Loucy (cell line): ENCODE measurements around the gene GTF2A2.

Experiments used
- H2AFZ ChIP-seq: fragments of 200-600 bp; sonication (generic); 2 replicates; pipeline ENCODE4 v1.6.0; 2016; ENCODE audit warnings: antibody characterized with exemption, mild to moderate bottlenecking, low read length, moderate library complexity
- H3F3A ChIP-seq: fragments of 200-600 bp; 2 replicates; pipeline ENCODE4 v1.6.0; 2016; ENCODE audit warnings: antibody characterized with exemption, low read depth, mild to moderate bottlenecking
- H3K27me3 ChIP-seq: fragments of 200-600 bp; sonication (generic); 2 replicates; pipeline ENCODE4 v1.6.1; 2014; ENCODE audit warnings: low read length, mild to moderate bottlenecking; ENCODE audit not compliant: insufficient read depth, poor library complexity, severe bottlenecking
- H3K36me3 ChIP-seq: fragments of 200-600 bp; sonication (generic); 2 replicates; pipeline ENCODE4 v1.6.1; 2016; ENCODE audit warnings: low read length; ENCODE audit not compliant: insufficient read depth
- H3K4me1 ChIP-seq: fragments of 200-600 bp; sonication (generic); 2 replicates; pipeline ENCODE4 v1.5.1; 2014; ENCODE audit warnings: low read length, mild to moderate bottlenecking; ENCODE audit not compliant: insufficient read depth, poor library complexity, severe bottlenecking
- H3K4me2 ChIP-seq: fragments of 200-600 bp; sonication (generic); 2 replicates; pipeline ENCODE4 v1.6.0; 2014; ENCODE audit warnings: antibody characterized with exemption, low read length, low read depth, mild to moderate bottlenecking; ENCODE audit not compliant: poor library complexity, severe bottlenecking
- H3K4me3 ChIP-seq: fragments of 200-600 bp; sonication (generic); 2 replicates; pipeline ENCODE4 v1.5.1; 2014; ENCODE audit warnings: low read length, mild to moderate bottlenecking, mixed read lengths; ENCODE audit not compliant: poor library complexity, severe bottlenecking
- H3K79me2 ChIP-seq: fragments of 200-600 bp; sonication (generic); 2 replicates; pipeline ENCODE4 v1.6.1; 2014; ENCODE audit warnings: low read length; ENCODE audit not compliant: insufficient read depth
- H3K9ac ChIP-seq: fragments of 200-600 bp; sonication (generic); 2 replicates; pipeline ENCODE4 v1.6.0; 2014; ENCODE audit warnings: mild to moderate bottlenecking, low read depth, low read length, moderate library complexity; ENCODE audit not compliant: poor library complexity, severe bottlenecking
- H3K9me2 ChIP-seq: fragments of 200-600 bp; sonication (generic); replicated peaks from 2 replicates; pipeline ENCODE4 v1.6.1; 2016; ENCODE audit warnings: low read depth, low read length, mixed read lengths
- H3K9me3 ChIP-seq: fragments of 200-600 bp; sonication (generic); 2 replicates; pipeline ENCODE4 v1.6.1; 2014; ENCODE audit warnings: mild to moderate bottlenecking, antibody characterized with exemption, low read length, low read depth; ENCODE audit not compliant: insufficient read depth
- H4K20me1 ChIP-seq: fragments of 200-600 bp; sonication (generic); 2 replicates; pipeline ENCODE4 v1.6.0; 2014; ENCODE audit warnings: antibody characterized with exemption, low read length, mild to moderate bottlenecking; ENCODE audit not compliant: insufficient read depth, poor library complexity, severe bottlenecking
- CTCF ChIP-seq: fragments of 200-600 bp; sonication (generic); conservative IDR thresholded peaks from 2 replicates; pipeline ENCODE4 v1.5.1; 2014; ENCODE audit warnings: mild to moderate bottlenecking, antibody characterized with exemption, low read length
- EZH2phosphoT487 ChIP-seq: fragments of 200-600 bp; IDR thresholded peaks from 2 replicates; pipeline ENCODE4 v1.6.1; 2018; ENCODE audit warnings: antibody characterized with exemption, mild to moderate bottlenecking, moderate library complexity, borderline replicate concordance

GTF2A2 gene

GRCh38 chr15:59680346-59680745 is 23.0 kb upstream of the GTF2A2 start:
- Histone ChIP-seq H3K36me3 (peaks cover 72% of the 10 kb centered on the region), H3K9me3 (no peaks in the 10 kb centered on the region), H3K27me3 (no peaks in the 10 kb centered on the region), H3K79me2 (peaks cover 60% of the 10 kb centered on the region), H3K9ac (no peak overlapping the region), H3F3A (no peaks in the 10 kb centered on the region), H3K9me2 (no peaks in the 10 kb centered on the region), H2AFZ (no peak overlapping the region), H3K4me2 (no peak overlapping the region), H3K4me3 (no peak overlapping the region), H3K4me1 (peaks cover 22% of the 10 kb centered on the region), H4K20me1 (peaks cover 36% of the 10 kb centered on the region)
- TF ChIP-seq CTCF (no peak), EZH2phosphoT487 (no peak)

DNA sequence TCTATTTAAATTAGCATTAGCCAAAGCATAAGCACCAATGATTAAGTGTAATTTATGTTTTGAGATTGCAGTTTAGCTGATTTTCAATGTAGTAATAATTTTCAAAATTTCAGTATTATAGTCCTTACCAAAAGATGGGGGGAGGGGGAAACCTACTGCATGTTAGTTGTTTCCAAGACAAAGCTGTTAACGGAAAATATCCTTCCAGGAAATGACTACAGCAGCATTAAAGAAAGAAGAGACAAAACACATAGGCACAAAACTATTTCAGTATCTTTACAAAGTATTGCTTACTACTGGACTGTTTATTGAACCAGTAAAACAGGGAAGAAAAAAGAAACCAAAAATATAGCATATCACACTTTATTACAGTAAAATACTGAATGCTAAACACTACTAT is 21.3 kb upstream of the GTF2A2 start:
- Histone ChIP-seq H2AFZ (no peak overlapping the region), H3K4me1 (peaks cover 6% of the 10 kb centered on the region), H3K9me3 (no peaks in the 10 kb centered on the region), H3K27me3 (no peaks in the 10 kb centered on the region), H3K9me2 (no peaks in the 10 kb centered on the region), H3K36me3 (peaks cover 84% of the 10 kb centered on the region), H4K20me1 (peaks cover 19% of the 10 kb centered on the region), H3K4me2 (no peak overlapping the region), H3K4me3 (no peak overlapping the region), H3K9ac (no peak overlapping the region), H3F3A (no peaks in the 10 kb centered on the region), H3K79me2 (peaks cover 42% of the 10 kb centered on the region)
- TF ChIP-seq CTCF (no peak), EZH2phosphoT487 (no peak)

DNA sequence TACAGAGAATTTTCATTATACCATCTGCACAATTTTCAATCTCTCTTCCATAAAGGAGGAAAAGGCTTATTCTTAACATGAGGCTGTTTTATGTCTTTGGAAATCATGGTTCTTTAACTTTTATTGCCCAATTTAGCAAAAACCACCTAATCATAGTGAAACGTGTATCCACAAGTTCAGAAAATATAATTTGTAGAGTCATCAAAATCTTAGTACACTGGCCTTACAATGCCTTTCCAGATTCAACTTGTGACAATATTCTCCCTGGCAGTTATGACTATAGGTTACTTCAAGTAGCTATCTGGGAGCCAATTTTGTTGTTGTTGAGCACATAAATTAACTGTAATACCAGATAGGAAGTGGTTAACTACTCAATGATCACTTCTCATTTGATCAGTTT is 20.9 kb upstream of the GTF2A2 start:
- H3K36me3 ChIP-seq = peaks cover 87% of the 10 kb centered on the region
- H3K4me1 ChIP-seq = peaks cover 6% of the 10 kb centered on the region
- no peaks in the 10 kb centered on the region for H3K9me3 ChIP-seq
- no peak overlapping the region for H2AFZ ChIP-seq
- H4K20me1 ChIP-seq = peaks cover 15% of the 10 kb centered on the region
- TF ChIP-seq EZH2phosphoT487 (no peak), CTCF (no peak)
- H3K4me2 ChIP-seq = no peak overlapping the region
- H3K4me3 ChIP-seq = no peak overlapping the region
- no peak overlapping the region for H3K9ac ChIP-seq
- peaks cover 38% of the 10 kb centered on the region for H3K79me2 ChIP-seq
- no peaks in the 10 kb centered on the region for H3F3A ChIP-seq
- H3K9me2 ChIP-seq = no peaks in the 10 kb centered on the region
- H3K27me3 ChIP-seq = no peaks in the 10 kb centered on the region
